Ishikawa (cell line): ENCODE results near the gene DOCK3.

Source experiments
- CEBPB ChIP-seq: IDR thresholded peaks from 2 replicates; pipeline ENCODE4 v1.6.1; 2012
- CREB1 ChIP-seq: IDR thresholded peaks from 2 replicates; pipeline ENCODE4 v1.6.1; 2012; ENCODE audit warnings: low read depth
- EGR1 ChIP-seq: IDR thresholded peaks from 2 replicates; pipeline ENCODE4 v1.6.1; 2012
- EP300 ChIP-seq: IDR thresholded peaks from 2 replicates; pipeline ENCODE4 v1.6.1; 2012; ENCODE audit warnings: borderline replicate concordance
- FOXM1 ChIP-seq: IDR thresholded peaks from 2 replicates; pipeline ENCODE4 v1.6.1; 2012; ENCODE audit warnings: low read depth, borderline replicate concordance
- NFIC ChIP-seq: IDR thresholded peaks from 2 replicates; pipeline ENCODE4 v1.6.1; 2012
- RAD21 ChIP-seq: IDR thresholded peaks from 2 replicates; pipeline ENCODE4 v1.6.1; 2012; ENCODE audit warnings: low read depth
- TAF1 ChIP-seq: IDR thresholded peaks from 2 replicates; pipeline ENCODE4 v1.6.1; 2012; ENCODE audit warnings: low read depth, mild to moderate bottlenecking
- TCF12 ChIP-seq: IDR thresholded peaks from 2 replicates; pipeline ENCODE4 v1.6.1; 2012; ENCODE audit warnings: low read depth
- TEAD4 ChIP-seq: IDR thresholded peaks from 2 replicates; pipeline ENCODE4 v1.6.1; 2012
- USF1 ChIP-seq: IDR thresholded peaks from 2 replicates; pipeline ENCODE4 v1.6.1; 2012
- YY1 ChIP-seq: IDR thresholded peaks from 2 replicates; pipeline ENCODE4 v1.6.1; 2012; ENCODE audit warnings: low read depth
- ZBTB7A ChIP-seq: IDR thresholded peaks from 2 replicates; pipeline ENCODE4 v1.6.1; 2012; ENCODE audit warnings: low read depth
- TF ChIP-seq, protein P1 (sequence below): IDR thresholded peaks from 2 replicates; pipeline ENCODE4 v1.6.1; 2012
- TF ChIP-seq, protein P2 (sequence below): IDR thresholded peaks from 2 replicates; pipeline ENCODE4 v1.6.1; 2012; ENCODE audit warnings: low read depth, mild to moderate bottlenecking

Gene DOCK3

GRCh38 chr3:51099794-51100535 is 425.2 kb downstream of the DOCK3 start:
- 0 out of 2 replicates have a peak, but pooled peaks have one; percentile 24 for TF ChIP-seq YY1
- TF ChIP-seq CREB1: no peak
- peak; percentile 69 for TF ChIP-seq RAD21
- TF ChIP-seq USF1: no peak

GRCh38 chr3:51100536-51100851 is 425.8 kb downstream of the DOCK3 start:
- TF ChIP-seq TCF12 (no peak), TEAD4 (no peak), EGR1 (no peak), ZBTB7A (no peak), YY1 (no peak), EP300 (no peak), TAF1 (no peak), CREB1 (no peak), NFIC (no peak), USF1 (no peak)
- TF ChIP-seq, protein P1, sequence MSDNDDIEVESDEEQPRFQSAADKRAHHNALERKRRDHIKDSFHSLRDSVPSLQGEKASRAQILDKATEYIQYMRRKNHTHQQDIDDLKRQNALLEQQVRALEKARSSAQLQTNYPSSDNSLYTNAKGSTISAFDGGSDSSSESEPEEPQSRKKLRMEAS: no peak
- TF ChIP-seq, protein P2, sequence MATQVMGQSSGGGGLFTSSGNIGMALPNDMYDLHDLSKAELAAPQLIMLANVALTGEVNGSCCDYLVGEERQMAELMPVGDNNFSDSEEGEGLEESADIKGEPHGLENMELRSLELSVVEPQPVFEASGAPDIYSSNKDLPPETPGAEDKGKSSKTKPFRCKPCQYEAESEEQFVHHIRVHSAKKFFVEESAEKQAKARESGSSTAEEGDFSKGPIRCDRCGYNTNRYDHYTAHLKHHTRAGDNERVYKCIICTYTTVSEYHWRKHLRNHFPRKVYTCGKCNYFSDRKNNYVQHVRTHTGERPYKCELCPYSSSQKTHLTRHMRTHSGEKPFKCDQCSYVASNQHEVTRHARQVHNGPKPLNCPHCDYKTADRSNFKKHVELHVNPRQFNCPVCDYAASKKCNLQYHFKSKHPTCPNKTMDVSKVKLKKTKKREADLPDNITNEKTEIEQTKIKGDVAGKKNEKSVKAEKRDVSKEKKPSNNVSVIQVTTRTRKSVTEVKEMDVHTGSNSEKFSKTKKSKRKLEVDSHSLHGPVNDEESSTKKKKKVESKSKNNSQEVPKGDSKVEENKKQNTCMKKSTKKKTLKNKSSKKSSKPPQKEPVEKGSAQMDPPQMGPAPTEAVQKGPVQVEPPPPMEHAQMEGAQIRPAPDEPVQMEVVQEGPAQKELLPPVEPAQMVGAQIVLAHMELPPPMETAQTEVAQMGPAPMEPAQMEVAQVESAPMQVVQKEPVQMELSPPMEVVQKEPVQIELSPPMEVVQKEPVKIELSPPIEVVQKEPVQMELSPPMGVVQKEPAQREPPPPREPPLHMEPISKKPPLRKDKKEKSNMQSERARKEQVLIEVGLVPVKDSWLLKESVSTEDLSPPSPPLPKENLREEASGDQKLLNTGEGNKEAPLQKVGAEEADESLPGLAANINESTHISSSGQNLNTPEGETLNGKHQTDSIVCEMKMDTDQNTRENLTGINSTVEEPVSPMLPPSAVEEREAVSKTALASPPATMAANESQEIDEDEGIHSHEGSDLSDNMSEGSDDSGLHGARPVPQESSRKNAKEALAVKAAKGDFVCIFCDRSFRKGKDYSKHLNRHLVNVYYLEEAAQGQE: no peak

DNA sequence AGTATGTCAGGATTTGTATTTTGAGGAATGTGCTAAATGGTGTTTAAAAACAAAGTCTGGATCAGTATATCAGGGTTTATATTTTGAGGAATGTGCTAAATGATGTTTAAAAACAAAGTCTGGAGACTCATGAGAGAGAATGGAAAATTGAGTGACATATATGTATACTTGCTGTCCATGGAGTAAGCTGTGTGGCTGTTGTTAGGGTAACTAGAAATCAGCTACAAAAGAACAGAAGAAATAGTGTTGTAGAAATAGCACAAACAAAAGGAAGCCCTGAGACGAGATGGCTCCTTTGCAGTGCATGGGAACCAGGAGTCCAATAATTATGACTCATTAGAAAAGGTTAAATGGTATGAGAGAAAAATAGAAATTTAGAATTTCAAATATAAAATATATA is 427.7 kb downstream of the DOCK3 start:
- no peak for TF ChIP-seq TCF12
- TF ChIP-seq ZBTB7A: no peak
- no peak for TF ChIP-seq TEAD4
- no peak for TF ChIP-seq TAF1
- TF ChIP-seq, protein P2: no peak
- TF ChIP-seq RAD21: no peak
- no peak for TF ChIP-seq FOXM1
- no peak for TF ChIP-seq CREB1
- TF ChIP-seq CEBPB: no peak
- TF ChIP-seq, protein P1: no peak
- no peak for TF ChIP-seq EP300
- no peak for TF ChIP-seq EGR1
- no peak for TF ChIP-seq NFIC
- TF ChIP-seq USF1: no peak
- TF ChIP-seq YY1: no peak

DNA sequence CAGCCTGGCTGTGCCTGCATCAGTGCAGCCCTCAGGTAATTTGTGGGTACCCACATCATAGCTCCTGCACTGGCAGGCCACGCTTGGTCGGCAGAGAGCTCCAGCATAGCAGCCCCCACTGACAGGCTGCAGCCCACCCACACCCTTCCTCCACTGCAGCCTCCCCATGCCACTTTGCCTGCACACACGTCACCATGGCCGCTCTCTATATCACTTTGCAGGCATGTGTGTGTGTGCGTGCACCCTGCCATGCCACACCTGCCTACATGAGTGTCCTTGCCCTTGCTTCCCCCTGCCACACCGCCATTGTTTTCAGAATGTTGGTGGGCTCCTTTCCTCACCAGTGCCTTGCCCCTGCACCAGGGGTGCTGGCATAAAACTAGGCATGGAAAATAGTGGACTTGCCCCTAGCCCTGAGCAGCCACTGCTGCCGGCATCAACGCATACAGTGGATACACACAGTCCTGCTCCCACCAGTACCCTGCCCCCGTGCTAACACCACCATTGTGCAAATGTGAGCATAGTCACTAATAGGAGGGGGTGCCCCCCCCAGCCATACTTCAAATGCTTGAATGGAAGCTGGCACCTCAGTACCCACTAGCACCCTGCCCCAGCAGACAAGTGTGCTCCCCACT is 431.6 kb downstream of the DOCK3 start:
- TF ChIP-seq NFIC (no peak), CEBPB (no peak), USF1 (no peak), YY1 (no peak), TEAD4 (no peak)
- TF ChIP-seq, protein P1: no peak
- TF ChIP-seq, protein P2: no peak
